Duodenal mucosa (tissue), 2 donors: ENCODE data around the gene RASA3.
"Not testable (repeated sequence)": the region's sequence is repeated elsewhere in the genome, so short reads cannot be mapped to it uniquely, and the experiment has no call there.

Source experiments
- H3K27ac ChIP-seq: one replicate; pipeline ENCODE4 v1.7.0; 2013; ENCODE audit warnings: low read depth, low read length
- H3K27me3 ChIP-seq, 2 donors: one replicate each; pipeline ENCODE4 v1.7.0; 2013; ENCODE audit warnings: low read length in 2 of 2, control low read depth in 1 of 2; ENCODE audit not compliant: insufficient read depth in 2 of 2, control insufficient read depth in 1 of 2
- H3K36me3 ChIP-seq, 2 donors: one replicate each; pipeline ENCODE4 v1.7.0; 2013; ENCODE audit warnings: low read length in 2 of 2, control low read depth in 1 of 2; ENCODE audit not compliant: insufficient read depth in 2 of 2, control insufficient read depth in 1 of 2
- H3K4me1 ChIP-seq, 2 donors: one replicate each; pipeline ENCODE4 v1.7.0; 2013; ENCODE audit warnings: low read length in 2 of 2, control low read depth in 1 of 2; ENCODE audit not compliant: insufficient read depth in 2 of 2, control insufficient read depth in 1 of 2
- H3K4me3 ChIP-seq, 2 donors: one replicate each; pipeline ENCODE4 v1.7.0; 2013; ENCODE audit warnings: low read length in 2 of 2, low read depth in 1 of 2
- H3K9ac ChIP-seq, 2 donors: one replicate each; pipeline ENCODE4 v1.7.0; 2013; ENCODE audit warnings: low read length in 2 of 2, low read depth in 1 of 2
- H3K9me3 ChIP-seq, 2 donors: one replicate each; pipeline ENCODE4 v1.7.0; 2013; ENCODE audit warnings: low read length in 2 of 2, control low read depth in 1 of 2; ENCODE audit not compliant: control insufficient read depth in 1 of 2

RASA3 gene

GRCh38 chr13:114108141-114108761 lies 24.2 kb downstream of the RASA3 start:
- H3K27ac ChIP-seq: no peak overlapping the region
- peaks cover 0 to 4% of the 10 kb centered on the region in 2 donors for H3K36me3 ChIP-seq
- no peak overlapping the region for H3K9ac ChIP-seq
- no peaks in the 10 kb centered on the region for H3K9me3 ChIP-seq
- no peak overlapping the region for H3K4me3 ChIP-seq
- no peaks in the 10 kb centered on the region for H3K27me3 ChIP-seq
- H3K4me1 ChIP-seq: peaks cover 19 to 37% of the 10 kb centered on the region in 2 donors

- Histone ChIP-seq H3K9ac (no peak overlapping the region), H3K4me3 (no peak overlapping the region), H3K36me3 (peaks cover 0 to 3% of the 10 kb centered on the region in 2 donors), H3K9me3 (no peaks in the 10 kb centered on the region), H3K4me1 (peaks cover 19 to 37% of the 10 kb centered on the region in 2 donors), H3K27me3 (no peaks in the 10 kb centered on the region), H3K27ac (no peak overlapping the region)
These were observed 24.7 kb downstream of the RASA3 start for GRCh38 chr13:114107686-114108081.

- Histone ChIP-seq H3K27ac (no peak overlapping the region), H3K9me3 (no peaks in the 10 kb centered on the region), H3K9ac (no peak overlapping the region), H3K4me3 (no peak overlapping the region), H3K27me3 (no peaks in the 10 kb centered on the region), H3K4me1 (peaks cover 19 to 36% of the 10 kb centered on the region in 2 donors), H3K36me3 (peaks cover 0 to 3% of the 10 kb centered on the region in 2 donors)
These were observed 25.3 kb downstream of the RASA3 start for GRCh38 chr13:114106991-114107685.

- Histone ChIP-seq H3K4me1 (peaks cover 19 to 31% of the 10 kb centered on the region in 2 donors), H3K9ac (no peak overlapping the region), H3K9me3 (no peaks in the 10 kb centered on the region), H3K27me3 (no peaks in the 10 kb centered on the region), H3K4me3 (no peak overlapping the region), H3K36me3 (peaks cover 0 to 3% of the 10 kb centered on the region in 2 donors), H3K27ac (no peak overlapping the region)
These were observed 25.9 kb downstream of the RASA3 start for GRCh38 chr13:114106526-114106925.

DNA sequence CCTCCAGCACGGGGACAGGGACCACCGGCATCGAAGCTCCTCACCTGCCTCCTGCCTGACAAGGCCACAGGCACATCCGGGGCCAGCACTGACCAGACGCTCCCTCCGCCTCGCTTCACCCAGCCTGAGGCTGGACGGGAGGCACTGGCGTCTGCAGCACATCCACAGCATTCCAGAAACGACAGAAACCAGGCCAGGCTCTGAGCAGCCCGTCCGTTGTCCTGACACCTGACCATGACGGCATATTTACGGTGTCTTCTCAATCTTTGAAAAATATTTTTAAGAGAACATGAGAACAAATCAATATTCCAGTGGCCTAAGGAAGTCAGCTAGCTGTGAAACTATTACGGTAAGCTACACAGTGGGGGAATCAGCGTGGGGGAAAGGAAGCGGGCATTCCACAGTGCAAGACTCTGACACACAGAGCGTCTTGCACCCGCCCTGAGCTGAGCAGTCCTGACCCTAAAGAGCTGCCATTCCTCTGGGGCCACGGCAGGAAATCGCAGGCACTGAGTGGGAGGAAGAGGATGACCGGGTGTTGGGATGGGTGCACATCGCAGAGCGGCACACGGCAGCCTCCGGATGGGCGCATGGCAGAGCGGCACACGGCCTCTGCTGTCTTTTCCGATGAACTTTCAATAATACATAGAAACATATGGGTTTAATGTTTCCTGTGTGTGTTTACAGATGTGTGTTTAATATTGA lies 26.8 kb downstream of the RASA3 start:
- Histone ChIP-seq H3K27ac (no peak overlapping the region), H3K9me3 (no peaks in the 10 kb centered on the region), H3K9ac (no peak overlapping the region), H3K36me3 (peaks cover 0 to 3% of the 10 kb centered on the region in 2 donors), H3K27me3 (no peaks in the 10 kb centered on the region), H3K4me3 (no peak overlapping the region), H3K4me1 (peaks cover 18 to 29% of the 10 kb centered on the region in 2 donors)

GRCh38 chr13:114104655-114105520 lies 27.5 kb downstream of the RASA3 start:
- Histone ChIP-seq H3K36me3 (peaks cover 0 to 3% of the 10 kb centered on the region in 2 donors), H3K4me1 (peaks cover 10 to 22% of the 10 kb centered on the region in 2 donors), H3K9me3 (no peaks in the 10 kb centered on the region), H3K4me3 (no peak overlapping the region), H3K27me3 (no peaks in the 10 kb centered on the region), H3K27ac (no peak overlapping the region), H3K9ac (no peak overlapping the region)

- Histone ChIP-seq H3K4me1 (peaks cover 1 to 13% of the 10 kb centered on the region in 2 donors), H3K4me3 (no peak overlapping the region), H3K36me3 (peaks cover 0 to 3% of the 10 kb centered on the region in 2 donors), H3K9ac (no peak overlapping the region), H3K27me3 (no peaks in the 10 kb centered on the region), H3K9me3 (no peaks in the 10 kb centered on the region), H3K27ac (no peak overlapping the region)
These were observed 28.4 kb downstream of the RASA3 start for GRCh38 chr13:114103801-114104654.

DNA sequence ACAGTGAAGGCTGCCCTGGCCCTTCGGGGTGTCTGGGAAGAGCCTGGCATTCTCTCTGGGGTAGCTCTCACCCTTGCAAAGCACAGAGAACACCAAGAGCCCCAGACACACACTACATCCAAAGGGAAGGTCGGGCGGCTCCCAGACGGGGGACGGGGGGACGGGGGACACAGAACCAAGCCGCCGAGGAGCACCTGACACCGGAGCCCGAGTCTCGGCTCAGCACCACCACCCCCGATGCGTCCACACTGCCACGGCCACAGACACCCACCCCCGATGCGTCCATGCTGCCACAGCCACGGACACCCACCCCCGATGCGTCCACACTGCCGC lies 29.2 kb downstream of the RASA3 start:
- not testable (repeated sequence) for H3K9me3 ChIP-seq, H3K4me1 ChIP-seq, H3K4me3 ChIP-seq, H3K36me3 ChIP-seq, H3K27me3 ChIP-seq, H3K27ac ChIP-seq, H3K9ac ChIP-seq

DNA sequence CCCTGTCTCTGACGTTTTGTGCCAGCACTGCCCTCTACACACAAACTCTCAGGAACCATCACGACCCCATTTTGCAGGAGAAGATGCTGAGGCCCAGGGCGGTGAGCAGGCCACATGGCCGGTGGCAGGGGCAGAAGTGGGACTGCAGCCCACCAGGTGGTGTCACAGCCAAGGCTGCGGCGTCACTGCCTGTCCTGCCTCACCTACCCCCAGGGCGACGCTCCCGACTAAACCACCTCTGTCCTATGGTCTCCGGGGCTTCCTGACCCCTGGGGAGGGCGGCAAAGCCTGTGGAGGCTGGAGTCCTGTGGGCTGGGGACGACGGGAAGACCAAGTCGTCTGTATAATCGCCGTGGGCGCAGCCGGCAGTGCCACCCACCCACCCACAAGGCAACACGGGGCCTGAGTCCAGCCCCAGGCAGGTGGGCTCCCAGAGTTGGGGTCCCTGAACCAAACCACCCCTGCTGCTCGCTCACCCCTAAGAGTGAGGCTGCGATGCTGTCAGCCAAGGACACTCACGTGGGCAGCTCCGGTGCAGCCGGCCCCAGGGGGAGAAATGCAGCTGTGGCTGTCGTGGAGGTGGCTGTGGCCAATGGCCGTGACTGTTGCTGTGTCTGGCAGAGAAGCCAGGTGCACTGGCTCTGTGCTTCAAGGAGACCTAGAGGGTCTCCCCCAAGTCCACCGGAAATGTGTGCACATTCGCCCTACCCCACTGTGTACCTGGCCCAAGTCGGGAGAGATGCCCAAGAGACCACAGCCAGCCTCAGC lies 29.7 kb downstream of the RASA3 start:
- no peak overlapping the region for H3K4me3 ChIP-seq
- no peak overlapping the region for H3K27ac ChIP-seq
- H3K9ac ChIP-seq: no peak overlapping the region
- H3K27me3 ChIP-seq: no peaks in the 10 kb centered on the region
- H3K9me3 ChIP-seq: no peaks in the 10 kb centered on the region
- peaks cover 0 to 7% of the 10 kb centered on the region in 2 donors for H3K4me1 ChIP-seq
- peaks cover 0 to 3% of the 10 kb centered on the region in 2 donors for H3K36me3 ChIP-seq
